Measurements from ENCODE around the gene PRPH2.
A peak's percentile ranks its signal among the peaks of the same experiment; 100 is the strongest.
"Not testable (repeated sequence)": the region's sequence is repeated elsewhere in the genome, so short reads cannot be mapped to it uniquely, and the experiment has no call there.

Gene PRPH2

DNA sequence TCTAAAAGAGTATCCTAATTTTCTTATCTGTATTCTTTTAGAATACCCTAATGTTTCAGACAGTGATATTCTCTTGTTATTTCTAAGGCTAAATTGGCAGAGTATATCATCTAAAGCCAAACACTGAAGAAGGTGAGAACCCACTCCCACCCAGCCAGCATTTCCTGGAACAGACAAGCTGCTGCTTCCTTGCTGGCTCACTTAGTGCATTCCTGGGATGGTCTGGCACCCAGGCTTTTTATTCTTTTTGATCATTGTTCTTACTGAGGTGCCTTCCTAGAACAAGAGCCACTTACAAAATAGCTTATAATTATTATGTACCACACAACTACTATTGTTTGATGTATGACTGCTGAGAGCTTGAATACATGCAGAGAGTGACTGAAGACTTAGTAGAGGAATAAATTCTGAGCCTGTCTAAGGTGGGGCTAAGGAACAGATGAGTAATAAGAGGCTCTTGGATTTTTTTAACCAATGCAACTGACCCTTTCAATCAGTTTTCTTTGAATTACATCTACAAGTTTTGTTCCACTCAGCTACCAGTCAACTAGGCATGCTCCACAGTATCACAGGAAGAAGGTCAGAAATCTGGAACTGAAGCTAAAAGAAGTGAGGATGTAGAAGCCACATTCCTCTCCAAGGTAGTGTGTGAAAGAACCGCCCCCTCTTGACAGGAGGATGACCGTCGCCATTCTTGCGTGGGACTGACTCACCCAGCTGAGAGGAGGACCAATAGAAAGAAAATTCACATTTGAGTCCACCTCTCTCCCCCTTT is 30.1 kb downstream of the PRPH2 start:
- no peak for DNase-seq (ENCODE audit: insufficient read length, low spot score)
- TF ChIP-seq POLR2AphosphoS5 (IDR thresholded peaks at IDR 0.05; ENCODE audit: low read depth, low read length): no peak
- TF ChIP-seq POLR2A (IDR thresholded peaks at IDR 0.05; ENCODE audit: low read depth, low read length): no peak
- no peak for TF ChIP-seq POU2F2 (IDR thresholded peaks at IDR 0.05; ENCODE audit: low read depth, low read length)
- TF ChIP-seq TAF1 (IDR thresholded peaks at IDR 0.05; ENCODE audit: low read depth, low read length): no peak
- TF ChIP-seq PAX5 (IDR thresholded peaks at IDR 0.05; ENCODE audit: insufficient read depth, low read length, severe bottlenecking): no peak
- no peak for TF ChIP-seq SPI1 (IDR thresholded peaks at IDR 0.05; ENCODE audit: low read depth, low read length)
- no peak for FAIRE-seq

DNA sequence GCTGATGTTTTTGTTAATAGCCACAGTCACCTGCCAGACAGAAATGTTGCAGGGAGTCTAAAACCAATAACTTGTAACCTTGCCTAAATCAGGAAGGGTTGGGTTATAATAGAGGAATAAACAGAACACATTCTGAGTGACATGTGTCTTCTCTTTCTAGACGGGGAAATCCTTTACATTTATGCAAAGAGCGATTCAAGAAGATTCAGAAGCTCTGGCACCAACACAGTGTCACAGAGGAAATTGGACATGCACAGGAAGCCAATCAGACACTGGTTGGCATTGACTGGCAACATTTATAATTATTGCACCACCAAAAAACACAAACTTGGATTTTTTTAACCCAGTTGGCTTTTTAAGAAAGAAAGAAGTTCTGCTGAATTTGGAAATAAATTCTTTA is 31.5 kb downstream of the PRPH2 start:
- no peak for TF ChIP-seq SPI1 (IDR thresholded peaks at IDR 0.05; ENCODE audit: low read depth, low read length)
- no peak for TF ChIP-seq TAF1 (IDR thresholded peaks at IDR 0.05; ENCODE audit: low read depth, low read length)
- TF ChIP-seq POLR2AphosphoS5 (IDR thresholded peaks at IDR 0.05; ENCODE audit: low read depth, low read length): no peak
- no peak for TF ChIP-seq POU2F2 (IDR thresholded peaks at IDR 0.05; ENCODE audit: low read depth, low read length)
- no peak for TF ChIP-seq PAX5 (IDR thresholded peaks at IDR 0.05; ENCODE audit: insufficient read depth, low read length, severe bottlenecking)
- no peak for TF ChIP-seq POLR2A (IDR thresholded peaks at IDR 0.05; ENCODE audit: low read depth, low read length)

DNA sequence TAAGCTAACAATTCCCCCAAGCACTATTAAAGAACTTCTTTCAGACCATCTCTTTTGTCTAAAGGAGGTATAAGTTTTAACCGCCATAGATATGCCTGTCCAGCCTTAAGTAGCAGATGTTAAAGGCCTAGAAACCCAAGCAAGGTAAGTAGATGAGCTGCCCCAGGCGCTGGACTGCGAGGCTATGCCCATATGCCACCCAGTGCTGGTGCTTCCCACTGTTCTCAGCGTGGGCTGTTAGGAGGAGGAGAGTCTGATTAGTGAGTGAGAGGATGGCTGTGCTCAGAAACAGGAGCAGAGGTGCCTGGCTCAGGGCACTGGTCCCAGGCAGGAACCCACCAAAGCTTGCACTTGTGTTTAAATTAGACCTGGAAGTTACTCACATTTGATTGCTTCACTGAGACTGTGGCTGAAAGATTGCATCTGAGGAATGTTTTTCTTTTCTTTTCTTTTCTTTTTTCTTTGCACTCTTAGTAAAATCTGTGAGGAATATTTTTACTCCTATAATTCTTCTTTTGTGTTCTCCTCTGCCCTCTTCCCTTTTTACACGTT is 32.2 kb downstream of the PRPH2 start:
- FAIRE-seq (no peak), DNase-seq (ENCODE audit: insufficient read length, low spot score) (no peak)
- no peak for TF ChIP-seq POLR2A (IDR thresholded peaks at IDR 0.05; ENCODE audit: low read depth, low read length)
- TF ChIP-seq SPI1 (IDR thresholded peaks at IDR 0.05; ENCODE audit: low read depth, low read length): no peak
- TF ChIP-seq POU2F2 (IDR thresholded peaks at IDR 0.05; ENCODE audit: low read depth, low read length): no peak
- TF ChIP-seq PAX5 (IDR thresholded peaks at IDR 0.05; ENCODE audit: insufficient read depth, low read length, severe bottlenecking): no peak
- TF ChIP-seq POLR2AphosphoS5 (IDR thresholded peaks at IDR 0.05; ENCODE audit: low read depth, low read length): no peak
- TF ChIP-seq TAF1 (IDR thresholded peaks at IDR 0.05; ENCODE audit: low read depth, low read length): no peak

More for the DNA sequence above, 31.5 kb downstream of the PRPH2 start:
- FAIRE-seq: no peak
- DNase-seq (ENCODE audit: insufficient read length, low spot score): no peak

DNA sequence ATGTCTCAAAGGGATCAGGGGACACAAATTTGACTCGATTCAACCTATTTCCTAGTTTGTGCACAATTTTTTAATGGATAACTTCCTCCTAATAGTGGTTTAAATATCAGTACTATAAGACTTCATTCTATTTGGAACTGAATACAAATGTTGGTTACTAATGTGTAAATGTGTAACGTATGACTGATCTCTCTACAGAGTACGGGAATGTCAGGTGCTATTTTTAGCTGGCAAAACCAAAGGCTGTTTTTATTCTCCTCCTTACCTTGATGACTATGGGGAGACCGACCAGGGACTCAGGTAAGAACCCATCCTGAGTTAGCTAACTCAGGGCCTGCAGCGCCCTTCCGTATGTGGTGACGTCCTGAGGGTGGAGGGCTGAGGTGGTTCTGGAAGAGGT is 33.0 kb downstream of the PRPH2 start:
- DNase-seq (ENCODE audit: insufficient read length, low spot score) (no peak), FAIRE-seq (no peak)
- TF ChIP-seq PAX5 (IDR thresholded peaks at IDR 0.05; ENCODE audit: insufficient read depth, low read length, severe bottlenecking) (no peak), TAF1 (IDR thresholded peaks at IDR 0.05; ENCODE audit: low read depth, low read length) (no peak), SPI1 (IDR thresholded peaks at IDR 0.05; ENCODE audit: low read depth, low read length) (no peak)

DNA sequence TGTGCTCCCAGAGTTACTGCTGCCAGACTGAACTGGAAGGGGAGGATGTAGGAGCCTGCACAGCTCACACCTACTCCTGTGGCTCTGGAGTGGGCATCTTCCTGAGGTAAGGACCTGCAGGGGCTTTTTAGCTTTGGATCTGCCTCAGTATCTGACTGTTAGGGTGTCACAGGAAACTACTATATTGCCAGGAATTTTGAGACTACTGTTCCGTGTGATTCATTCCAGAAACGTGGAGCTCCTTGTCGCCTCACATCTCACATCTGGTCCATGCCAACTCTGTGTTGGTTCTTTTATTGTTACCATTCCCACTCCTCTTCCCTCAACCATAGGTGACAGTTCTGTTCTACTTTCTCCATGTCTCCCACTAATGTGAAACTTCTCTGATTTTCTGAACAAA is 34.1 kb downstream of the PRPH2 start:
- DNase-seq (ENCODE audit: insufficient read length, low spot score): no peak
- FAIRE-seq: no peak
- TF ChIP-seq PAX5 (IDR thresholded peaks at IDR 0.05; ENCODE audit: insufficient read depth, low read length, severe bottlenecking) (no peak), POLR2A (IDR thresholded peaks at IDR 0.05; ENCODE audit: low read depth, low read length) (no peak), POLR2AphosphoS5 (IDR thresholded peaks at IDR 0.05; ENCODE audit: low read depth, low read length) (no peak), POU2F2 (IDR thresholded peaks at IDR 0.05; ENCODE audit: low read depth, low read length) (no peak), SPI1 (IDR thresholded peaks at IDR 0.05; ENCODE audit: low read depth, low read length) (no peak)

DNA sequence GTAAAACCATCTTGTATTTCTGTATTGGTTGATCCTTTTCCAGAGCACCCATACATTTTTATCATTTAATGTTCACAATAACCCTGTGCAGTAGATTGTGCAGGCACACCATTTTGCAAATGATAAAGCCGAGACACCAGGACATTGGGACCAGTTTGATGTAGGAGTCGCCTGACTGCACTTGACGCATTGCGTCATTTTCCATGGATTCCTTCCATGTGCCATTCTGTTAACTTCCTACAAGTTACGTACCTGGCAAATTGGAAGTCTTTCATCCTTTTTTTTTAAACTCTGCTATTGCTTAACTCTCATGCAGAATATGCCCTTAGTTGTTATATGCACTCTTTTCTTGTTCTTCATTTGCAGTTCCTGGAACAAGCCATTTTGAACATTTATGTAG is 43.0 kb downstream of the PRPH2 start:
- no peak for TF ChIP-seq POLR2A (IDR thresholded peaks at IDR 0.05; ENCODE audit: low read depth, low read length)
- no peak for TF ChIP-seq POU2F2 (IDR thresholded peaks at IDR 0.05; ENCODE audit: low read depth, low read length)
- no peak for TF ChIP-seq PAX5 (IDR thresholded peaks at IDR 0.05; ENCODE audit: insufficient read depth, low read length, severe bottlenecking)
- no peak for TF ChIP-seq TAF1 (IDR thresholded peaks at IDR 0.05; ENCODE audit: low read depth, low read length)
- no peak for TF ChIP-seq SPI1 (IDR thresholded peaks at IDR 0.05; ENCODE audit: low read depth, low read length)
- TF ChIP-seq POLR2AphosphoS5 (IDR thresholded peaks at IDR 0.05; ENCODE audit: low read depth, low read length): no peak
- FAIRE-seq: no peak
- DNase-seq (ENCODE audit: insufficient read length, low spot score): no peak

DNA sequence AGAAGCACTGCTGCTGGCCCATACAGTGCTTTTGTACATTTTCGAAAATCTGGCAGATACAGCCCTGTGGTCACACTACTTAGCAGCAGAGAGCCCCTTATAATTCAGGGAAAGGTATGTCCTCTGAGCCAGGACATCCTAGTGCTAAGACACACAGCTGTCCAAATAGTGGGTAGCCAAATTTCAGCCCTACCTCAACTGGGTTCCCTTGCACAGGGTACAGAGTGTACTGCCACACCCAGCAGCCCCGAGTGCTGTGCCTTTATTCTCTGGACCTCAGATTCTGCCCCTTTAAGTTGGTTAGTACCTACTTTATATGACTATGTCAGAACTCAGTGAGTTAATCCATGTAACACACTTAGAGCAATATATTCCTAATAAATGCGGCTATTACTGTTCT is 47.6 kb downstream of the PRPH2 start:
- FAIRE-seq (no peak), DNase-seq (ENCODE audit: insufficient read length, low spot score) (no peak)
- TF ChIP-seq POU2F2 (IDR thresholded peaks at IDR 0.05; ENCODE audit: low read depth, low read length): no peak

DNA sequence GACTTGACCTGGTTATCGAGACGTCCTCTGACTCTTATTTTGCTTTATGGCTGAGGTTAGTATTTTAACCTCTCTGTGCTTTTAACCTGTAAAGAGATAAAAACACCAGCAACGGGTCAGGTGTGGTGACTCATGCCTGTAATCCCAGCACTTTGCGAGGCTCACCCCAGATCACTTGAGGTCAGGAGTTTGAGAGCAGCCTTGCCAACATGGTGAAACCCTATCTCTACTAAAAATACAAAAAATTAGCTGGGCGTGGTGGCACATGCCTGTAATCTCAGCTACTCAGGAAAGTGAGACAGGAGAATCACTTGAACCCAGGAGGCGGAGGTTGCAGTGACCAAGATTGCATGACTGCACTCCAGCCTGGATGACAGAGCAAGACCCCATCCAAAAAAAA is 48.0 kb downstream of the PRPH2 start:
- not testable (repeated sequence) for DNase-seq (ENCODE audit: insufficient read length, low spot score); FAIRE-seq

DNA sequence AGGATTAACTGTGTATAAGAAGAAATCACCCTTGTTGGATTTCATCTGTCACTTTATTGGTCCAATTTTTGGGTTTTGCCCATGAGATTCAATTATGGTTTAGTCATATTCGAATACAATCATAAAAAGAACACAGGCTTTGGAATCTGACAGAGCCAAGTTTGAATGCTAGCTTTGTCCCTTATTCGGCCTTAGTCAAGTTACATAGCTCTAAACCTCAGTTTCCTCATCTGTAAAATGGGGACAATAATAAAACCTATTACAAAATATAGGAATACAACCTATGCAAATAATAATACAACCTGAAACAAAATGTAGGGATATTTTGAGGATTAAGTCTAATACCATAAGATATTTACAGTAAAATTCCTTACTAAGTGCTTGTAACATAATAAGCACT is 57.7 kb downstream of the PRPH2 start:
- FAIRE-seq: no peak
- TF ChIP-seq POLR2A (IDR thresholded peaks at IDR 0.05; ENCODE audit: low read depth, low read length): no peak
- no peak for TF ChIP-seq PAX5 (IDR thresholded peaks at IDR 0.05; ENCODE audit: insufficient read depth, low read length, severe bottlenecking)
- DNase-seq (ENCODE audit: insufficient read length, low spot score): no peak

DNA sequence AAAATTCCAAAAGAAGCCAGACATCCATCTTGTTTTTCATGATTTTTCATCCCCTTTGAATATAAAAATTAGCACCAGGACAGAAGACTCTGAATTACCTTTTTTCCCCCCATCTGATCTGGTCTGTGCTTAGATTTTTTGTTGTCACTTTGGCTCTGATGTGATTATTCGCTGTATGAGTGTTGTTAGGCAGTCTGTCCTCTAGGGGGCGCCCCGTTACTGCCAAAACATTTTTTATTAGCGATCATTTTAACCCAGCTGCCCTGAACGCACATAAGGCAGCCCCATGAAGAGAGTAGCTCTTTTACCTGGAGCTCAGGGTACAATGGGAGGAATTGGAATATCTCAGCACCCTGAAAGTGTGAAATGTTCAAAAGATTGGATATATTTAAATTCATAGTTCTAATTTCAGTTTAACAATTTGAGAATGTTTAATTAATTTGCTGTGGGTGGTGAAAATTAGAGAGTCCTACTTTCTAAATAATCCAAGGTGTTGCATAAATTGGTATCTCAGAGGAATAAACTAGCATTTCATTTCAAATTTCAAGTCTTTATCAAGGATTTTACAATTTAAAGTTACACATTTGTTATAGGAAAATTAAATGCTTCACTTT is 60.8 kb downstream of the PRPH2 start:
- DNase-seq (ENCODE audit: insufficient read length, low spot score) (peak; percentile 14), FAIRE-seq (peak; percentile 85)
- no peak for TF ChIP-seq POLR2AphosphoS5 (IDR thresholded peaks at IDR 0.05; ENCODE audit: low read depth, low read length)
- no peak for TF ChIP-seq PAX5 (IDR thresholded peaks at IDR 0.05; ENCODE audit: insufficient read depth, low read length, severe bottlenecking)
- no peak for TF ChIP-seq SPI1 (IDR thresholded peaks at IDR 0.05; ENCODE audit: low read depth, low read length)
- no peak for TF ChIP-seq TAF1 (IDR thresholded peaks at IDR 0.05; ENCODE audit: low read depth, low read length)
- TF ChIP-seq POLR2A (IDR thresholded peaks at IDR 0.05; ENCODE audit: low read depth, low read length): no peak
- TF ChIP-seq POU2F2 (IDR thresholded peaks at IDR 0.05; ENCODE audit: low read depth, low read length): no peak
